ENCODE data around the gene COMT.

Gene COMT

DNA sequence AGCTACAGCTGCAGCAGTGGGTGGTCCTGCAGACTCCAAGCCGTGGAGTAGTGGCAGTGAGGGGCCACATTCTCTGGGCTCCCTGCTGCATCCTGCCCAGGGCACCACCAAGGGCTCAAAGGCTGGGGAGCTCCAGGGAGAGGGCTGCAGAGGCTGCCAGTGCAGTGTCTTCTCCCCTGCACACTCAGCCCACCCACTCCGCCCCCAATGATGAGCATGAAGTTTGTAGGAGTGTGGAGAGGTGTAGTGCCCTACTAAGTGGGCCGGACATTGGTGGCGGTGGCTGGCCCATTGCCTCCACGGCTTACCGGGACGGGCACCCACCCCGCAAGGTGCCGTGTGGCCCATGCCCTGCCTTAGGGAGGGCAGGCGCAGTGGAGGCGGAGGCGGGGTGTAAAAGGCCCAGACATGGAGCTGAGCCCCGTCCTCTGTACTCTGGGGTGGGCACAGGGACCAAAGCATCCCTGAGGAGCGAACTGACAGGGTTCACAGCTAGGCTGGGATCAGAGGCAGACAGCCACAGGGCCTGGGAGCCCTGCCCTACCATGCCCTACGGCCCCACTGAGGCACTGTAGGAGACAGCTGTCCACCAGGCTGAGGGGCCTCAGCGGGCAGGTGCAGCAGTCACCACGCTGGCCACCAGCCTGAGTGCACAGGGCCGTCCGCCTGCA is 56.1 kb downstream of the COMT start:
- DNase-seq: no peak

DNA sequence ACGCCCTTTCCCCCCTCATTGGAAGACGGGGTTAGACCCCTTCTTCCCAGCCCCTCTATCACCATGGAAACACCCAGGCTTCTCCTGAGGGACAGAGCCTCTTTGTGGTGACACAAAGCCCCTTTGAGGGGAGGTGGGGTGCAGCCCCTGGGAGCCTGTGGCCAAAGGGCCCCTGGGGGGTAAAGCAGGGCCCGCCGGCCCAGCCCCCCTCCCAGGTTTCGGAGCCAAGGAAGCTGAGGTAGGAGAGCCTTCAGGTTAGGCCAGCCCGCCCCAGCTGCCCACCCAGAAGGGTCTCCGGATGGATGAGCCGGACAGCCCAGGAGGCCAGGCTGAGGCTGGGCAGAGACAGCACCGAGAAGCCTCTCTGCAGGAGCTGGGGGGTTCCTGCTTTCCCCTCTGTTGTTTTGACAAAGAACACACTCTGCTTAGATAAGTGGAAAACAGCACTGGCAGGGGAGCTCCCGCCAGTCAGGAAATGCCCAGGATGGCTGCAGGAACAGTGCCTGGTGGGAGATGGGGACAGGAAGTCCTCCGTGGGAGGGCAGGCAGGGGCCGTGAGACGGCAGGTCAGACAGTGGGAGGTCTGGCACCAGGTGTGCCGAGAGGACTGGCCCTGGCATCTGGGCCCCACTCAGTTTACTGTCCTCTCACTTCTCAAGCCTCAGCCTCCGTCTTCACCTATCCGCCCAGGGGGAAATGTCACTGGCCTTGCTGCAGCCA is 56.8 kb downstream of the COMT start:
- no peak for DNase-seq

DNA sequence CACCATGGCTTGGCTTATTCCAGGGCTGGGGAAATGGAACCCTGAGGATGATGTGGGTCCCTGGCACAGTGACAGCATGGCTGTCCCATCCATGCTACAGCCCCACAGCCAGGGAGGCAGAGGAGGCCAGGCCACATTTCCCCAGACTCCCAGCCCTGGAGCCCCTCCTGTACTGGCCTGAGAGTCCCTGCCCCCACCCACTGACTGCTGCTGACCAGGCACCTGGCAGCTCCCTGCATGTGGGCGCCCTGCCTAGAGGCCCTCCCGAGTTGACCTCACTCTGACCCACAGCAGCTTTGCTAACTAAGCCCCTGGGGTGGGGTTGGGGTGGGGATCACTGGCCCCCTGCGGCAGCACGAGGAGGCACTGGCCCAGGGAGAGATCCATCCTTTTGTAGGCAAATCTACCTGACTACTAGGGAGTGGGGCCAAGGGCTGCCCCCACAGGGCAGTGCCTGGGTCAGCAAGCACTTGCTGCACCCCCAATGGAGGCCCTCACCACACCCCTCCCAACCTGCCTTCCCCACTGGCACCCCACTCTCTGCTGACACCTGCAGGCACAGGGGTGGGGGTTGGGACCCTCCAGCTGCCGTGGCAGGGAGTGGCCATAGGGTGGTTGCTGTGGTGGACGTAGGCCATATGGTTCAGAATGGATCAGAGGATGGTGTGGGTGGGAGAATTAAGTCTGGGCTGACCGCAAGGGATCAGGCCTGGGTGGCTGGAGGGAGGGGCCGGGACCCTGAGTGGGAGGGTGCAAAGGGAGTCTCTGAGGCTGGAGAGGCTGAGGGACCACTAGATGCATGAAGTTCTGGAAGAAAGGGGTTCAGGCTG is 57.6 kb downstream of the COMT start:
- no peak for DNase-seq

DNA sequence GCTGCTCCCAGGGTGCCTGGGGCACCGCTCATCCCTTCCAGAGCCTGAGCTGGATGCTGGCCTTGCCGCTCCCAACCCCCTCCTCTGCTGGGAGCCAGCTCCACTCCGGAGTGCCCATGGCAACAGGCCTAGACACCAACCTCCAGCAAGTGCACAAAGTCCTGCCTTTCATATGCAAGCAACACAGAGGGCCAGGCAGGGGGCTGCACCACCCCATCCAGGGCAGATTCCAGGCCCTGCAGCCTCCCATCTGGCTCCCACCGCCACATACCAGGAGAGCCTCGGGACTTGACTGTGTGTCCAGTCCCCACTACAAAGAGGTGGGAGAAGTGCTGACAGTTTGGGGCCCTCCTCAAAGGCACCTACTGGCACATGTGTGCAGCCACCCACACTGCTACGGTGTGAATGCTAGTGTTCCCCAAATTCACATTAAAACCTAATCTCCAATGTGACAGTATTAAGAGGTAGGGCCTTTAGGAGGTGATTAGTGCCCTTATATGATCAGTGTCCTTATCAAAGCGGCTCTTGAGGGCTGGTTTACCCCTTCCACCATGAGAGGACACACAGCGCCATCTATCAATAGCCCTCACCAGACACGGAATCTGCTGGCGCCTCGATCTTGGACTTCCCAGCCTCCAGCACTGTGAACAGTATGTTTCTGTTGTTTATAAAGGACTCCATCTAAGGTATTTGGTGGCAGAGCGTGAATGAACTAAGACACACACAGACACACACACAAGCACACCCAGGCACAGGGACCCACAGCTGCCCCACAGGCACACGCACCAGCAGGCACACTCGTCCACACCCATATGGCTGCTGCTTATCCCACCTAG is 58.9 kb downstream of the COMT start:
- no peak for DNase-seq

DNA sequence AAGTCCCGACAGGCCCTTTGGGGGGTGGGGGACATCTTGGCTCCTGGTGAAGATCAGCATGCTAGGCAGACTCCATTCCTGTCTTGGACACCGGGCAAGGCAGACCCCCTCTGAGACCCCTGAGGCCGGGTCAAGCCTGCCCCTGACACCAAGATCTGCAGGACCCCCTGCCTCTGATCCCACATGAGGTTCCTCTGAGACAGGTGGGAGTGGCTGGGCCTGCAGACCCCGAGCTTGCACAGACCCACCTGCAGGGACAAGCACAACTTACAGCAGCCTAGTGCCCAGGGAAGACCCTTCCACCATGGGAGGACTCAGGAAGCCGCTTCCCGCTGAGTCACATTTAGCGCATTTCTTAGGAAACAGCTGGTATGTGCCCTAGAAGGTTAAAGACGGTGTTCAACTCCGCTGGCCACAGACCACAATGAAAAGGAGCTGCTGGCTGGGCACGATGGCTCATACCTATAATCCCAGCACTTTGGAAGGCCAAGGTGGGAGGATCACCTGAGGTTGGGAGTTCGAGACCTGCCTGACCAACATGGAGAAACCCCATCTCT is 59.6 kb downstream of the COMT start:
- DNase-seq: no peak

DNA sequence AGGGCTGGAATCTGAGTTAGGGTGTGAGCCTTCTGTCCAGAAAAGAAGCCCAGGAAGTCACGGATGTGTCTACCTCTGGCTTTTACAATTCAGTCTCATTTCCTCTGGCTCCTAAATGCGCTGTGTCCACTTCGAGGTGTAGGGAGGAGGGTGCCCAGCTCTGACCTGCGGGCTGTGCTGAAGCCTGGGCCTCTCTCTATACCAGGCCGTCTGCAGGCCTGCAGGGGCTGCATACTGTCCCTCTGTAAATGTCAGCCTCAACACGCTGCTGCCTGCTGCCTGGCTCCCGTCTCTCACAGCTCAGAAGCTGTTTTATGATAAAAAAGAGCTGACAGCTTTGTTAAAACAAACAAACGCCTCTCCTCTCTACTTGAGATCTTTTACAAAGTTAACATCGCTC is 60.6 kb downstream of the COMT start:
- DNase-seq: no peak

DNA sequence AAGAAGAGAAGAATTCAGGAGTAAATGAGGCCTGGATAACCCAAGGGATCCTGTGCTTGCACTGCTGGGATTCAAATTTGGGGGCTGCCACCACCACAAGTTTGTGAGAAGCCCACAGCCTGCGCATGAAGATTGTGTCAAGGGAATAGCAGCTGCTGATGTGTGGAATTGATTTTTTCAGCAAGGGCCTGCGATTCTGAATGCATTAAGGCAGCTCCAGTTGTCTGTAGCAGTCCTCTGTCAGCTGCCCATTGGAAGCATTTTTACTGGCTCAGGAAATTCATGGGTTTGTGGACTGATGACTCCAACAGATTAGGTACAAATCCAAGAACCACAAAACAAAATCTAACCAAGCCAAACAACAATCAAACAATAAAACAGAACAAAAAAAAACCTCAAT is 61.1 kb downstream of the COMT start:
- no peak for DNase-seq

DNA sequence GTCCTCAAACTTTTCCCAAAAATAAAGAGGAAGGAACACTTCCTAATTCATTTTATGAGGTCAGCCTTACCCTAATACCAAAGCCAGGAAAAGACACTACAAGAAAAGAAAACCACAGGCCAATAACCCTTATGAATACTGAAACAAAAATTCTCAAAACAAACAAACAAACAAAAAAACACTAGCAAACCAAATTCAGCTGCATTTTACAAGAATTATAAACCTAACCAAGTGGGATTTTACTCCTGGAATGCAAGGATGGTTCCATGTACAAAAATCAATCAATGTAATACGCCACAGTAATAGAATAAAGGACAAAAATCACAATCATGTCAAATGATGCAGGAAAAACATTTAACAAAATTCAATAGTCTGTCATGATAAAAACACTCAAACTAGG is 61.7 kb downstream of the COMT start:
- DNase-seq: no peak

DNA sequence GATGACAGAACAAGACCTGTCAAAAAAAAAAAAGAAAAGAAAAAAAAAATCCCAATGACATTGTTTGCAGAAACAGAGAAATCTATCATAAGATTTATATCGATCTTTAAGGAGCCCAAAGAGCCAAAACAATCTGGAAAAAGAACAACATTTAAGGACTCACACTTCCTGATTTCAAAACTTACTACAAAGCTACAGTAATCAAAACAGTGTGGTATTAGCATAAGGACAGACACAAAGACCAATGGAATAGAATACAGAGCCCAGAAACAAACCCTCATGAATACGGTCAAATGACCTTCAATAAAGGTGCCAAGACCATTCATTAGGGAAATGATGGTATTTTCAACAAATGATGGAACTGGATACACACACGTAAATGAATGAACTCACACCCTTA is 62.9 kb downstream of the COMT start:
- no peak for DNase-seq

DNA sequence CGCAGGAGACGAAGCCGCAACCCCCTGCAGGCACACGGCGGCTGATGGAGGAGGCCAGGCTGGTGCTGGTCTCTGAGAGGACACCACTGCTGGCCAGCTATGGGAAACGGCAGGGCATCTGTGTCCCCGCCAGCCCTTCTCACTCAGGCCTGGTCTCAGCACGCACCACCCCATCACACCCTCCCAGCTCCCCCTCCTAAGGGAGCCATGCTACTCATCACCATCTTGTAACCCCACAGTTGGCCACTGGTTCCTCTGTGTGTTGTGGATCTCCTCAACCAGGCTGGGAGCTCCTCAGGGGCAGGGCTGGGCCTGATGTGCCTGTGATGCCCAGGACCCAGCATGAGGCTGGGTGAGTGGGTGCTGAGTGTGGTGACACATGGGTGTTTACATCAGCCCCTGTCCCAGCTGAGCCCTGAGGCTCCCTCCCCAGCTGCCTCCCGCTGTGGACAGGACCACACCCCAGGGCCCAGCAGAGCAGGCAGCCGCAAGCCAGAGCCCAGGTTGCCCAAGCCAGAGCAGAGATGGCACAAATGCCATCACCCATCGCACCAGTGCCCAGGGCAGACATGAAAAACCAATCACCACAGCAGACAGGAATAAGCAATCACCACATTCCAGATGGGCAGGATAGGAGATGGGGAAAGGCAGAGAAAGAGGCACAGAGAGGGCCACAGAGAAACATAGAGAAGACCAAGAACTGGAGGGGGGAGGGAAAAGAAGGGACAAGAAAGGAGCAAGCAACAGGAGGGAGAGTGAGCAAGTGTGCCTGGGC is 66.8 kb downstream of the COMT start:
- no peak for DNase-seq

DNA sequence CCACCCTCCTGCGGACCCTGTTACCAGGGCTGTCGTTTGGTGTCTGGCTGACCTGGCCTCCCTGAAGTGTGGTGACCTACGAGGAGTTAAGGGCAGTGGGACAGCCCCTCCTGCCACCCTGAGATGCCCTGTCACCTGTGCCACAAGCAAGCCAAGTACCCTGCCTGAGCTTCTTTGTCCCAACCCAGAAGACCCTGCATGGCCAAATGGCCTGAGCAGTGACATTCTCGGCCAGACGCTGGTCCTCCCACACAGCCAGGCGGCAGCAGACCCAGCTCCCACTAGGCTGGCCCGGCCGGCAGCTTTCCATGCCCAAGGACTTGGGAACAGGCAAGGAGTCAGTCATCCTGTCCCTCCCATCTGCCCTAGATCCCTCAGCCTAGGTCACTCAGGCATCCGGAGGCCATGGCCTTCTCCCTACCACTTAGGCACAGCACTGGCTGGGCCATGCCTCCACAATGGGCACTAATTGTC is 67.5 kb downstream of the COMT start:
- DNase-seq: no peak

DNA sequence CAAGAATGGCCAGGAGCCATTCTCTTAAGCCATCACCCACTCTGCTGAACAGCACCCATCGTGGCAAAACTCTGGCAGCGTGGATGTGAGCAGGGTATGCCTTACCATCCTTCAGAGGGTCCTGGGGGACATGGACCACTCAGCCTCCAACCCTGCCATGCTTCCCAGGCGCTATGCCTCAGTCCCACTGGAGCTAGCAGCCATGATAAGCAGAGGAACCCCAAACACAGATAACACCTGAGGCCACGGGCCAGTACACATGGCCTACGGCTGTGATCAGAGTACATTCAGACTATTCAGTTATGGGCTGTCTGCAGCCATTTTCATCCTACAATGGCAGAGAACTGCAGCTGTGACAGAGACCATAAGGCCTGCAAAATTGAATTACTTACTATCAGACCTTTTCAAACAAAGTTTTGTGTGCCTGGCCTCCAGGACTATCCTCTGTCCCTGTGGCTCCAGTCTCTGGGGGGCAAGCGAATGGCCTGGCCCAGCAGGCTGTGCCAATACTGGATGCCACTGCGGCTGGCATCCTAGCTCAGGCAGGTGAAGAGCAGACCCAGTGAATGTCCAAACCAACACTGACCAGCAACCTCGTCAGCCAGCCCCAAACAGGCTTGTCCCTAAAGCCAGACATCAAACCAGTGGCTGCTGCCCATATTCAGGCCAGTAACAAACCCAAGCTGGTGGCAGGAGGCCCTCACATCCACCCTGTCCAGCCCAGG is 68.2 kb downstream of the COMT start:
- DNase-seq: no peak

DNA sequence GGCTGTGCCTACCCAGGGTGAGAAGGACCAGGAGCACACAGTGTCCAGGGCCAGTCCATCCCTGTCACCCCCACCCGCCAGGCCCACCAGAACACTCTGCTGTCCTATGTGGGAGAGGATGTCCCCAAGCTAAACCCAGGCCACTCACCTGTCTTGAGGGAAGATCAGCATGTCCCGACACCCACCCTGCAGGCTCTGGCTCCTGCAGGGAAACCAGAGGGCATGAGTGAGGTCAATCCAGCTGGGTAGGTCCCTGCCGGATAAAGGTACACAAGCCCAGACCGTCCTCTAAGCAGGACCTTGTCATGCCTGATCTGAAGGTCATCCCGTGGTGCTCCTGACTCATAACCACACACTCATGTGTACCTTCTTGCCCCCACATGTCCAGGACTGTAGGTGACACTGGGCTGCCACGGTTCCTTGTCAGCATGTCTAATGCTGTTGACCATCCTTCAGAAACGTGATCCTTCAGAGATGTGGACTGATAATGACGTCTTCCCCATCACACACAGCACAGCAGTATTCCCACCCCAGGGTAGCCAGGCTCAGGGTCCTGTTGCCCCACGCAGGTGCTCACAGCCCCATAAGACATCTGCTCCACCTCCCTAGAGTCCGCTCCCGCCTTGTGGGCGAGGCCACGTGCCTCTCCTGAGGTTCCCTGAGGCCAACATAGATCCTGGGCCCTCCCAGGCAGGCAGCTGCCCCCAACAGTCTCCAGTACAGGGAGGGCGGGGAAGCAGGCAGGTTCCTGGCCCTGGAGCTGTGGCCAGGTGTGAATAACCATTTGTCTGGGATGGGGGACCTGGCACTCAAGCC is 68.9 kb downstream of the COMT start:
- DNase-seq: no peak

DNA sequence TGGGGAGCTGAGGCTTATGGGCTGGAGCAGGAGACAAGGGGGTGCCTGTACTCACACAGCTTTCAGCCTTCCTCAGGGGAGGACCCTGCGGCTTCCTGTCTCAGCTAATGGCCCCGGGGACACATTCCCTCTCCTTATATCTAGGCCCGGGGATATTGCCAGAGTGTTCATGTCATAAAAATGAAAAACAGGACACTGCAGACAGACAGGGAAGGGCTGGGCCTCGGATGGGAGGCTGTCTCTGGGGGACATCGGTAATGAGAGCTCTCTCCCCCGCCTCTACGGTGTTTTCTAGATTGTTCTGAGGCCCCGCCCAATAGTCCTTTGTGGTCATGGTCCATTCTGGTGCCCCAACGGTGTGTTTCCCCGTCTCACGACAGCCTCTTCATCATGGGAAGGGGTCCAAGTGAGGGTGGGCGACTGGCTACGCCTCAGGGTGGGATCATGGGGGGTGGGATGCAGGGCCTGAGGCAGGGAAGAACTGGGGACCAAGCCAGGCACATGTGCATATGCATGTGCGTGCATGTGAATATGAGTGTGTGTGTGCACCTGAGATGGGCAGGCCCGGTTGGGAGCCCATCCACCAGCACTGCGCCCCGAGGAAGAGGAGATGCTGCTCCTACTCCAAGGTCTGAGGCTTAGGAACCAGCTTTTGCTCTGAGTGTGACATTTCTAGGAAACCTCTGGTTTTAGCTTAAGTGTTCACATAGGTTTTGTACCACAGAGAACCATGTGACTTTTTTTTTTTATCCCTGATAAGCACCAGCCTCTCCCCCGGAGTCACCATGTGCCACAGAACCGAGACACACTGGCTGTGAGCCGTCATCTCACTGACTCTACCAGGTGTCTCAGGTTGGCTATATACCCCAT is 69.8 kb downstream of the COMT start:
- DNase-seq: no peak

DNA sequence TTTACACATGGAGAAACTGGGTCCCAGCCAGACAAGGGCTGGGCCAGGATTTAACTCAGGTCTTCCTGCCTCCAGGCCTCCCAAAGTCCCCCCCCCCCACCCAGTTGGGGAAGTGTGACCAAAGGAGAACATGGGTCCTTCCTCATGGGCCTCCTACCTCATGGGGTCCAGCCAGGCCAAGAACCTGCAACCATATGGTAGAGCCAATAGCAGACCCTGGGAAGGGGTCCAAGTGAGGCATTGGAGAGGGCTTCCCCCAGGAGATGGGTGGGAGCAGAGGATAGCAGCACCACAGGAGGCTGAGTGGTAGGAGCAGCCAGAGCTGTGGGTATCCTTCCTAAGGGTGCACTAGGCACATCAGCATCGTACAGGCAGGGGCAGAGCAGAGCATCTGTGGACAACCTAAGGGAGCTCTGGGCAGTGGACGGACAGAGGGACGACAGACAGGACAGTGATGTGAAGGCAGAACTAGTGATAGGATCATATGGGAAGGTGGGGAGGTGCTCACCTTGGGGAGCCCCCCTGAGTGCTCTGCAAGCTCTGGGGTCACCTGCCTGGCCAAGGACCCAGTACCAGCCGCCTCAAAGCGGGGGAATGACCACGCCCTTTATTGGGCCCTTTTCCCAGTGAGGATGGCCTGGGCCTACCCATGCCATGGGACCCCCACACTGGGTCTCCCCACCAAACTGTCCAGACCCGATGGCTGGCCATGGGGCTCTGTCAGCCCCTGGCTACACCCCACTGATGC is 70.6 kb downstream of the COMT start:
- no peak for DNase-seq

DNA sequence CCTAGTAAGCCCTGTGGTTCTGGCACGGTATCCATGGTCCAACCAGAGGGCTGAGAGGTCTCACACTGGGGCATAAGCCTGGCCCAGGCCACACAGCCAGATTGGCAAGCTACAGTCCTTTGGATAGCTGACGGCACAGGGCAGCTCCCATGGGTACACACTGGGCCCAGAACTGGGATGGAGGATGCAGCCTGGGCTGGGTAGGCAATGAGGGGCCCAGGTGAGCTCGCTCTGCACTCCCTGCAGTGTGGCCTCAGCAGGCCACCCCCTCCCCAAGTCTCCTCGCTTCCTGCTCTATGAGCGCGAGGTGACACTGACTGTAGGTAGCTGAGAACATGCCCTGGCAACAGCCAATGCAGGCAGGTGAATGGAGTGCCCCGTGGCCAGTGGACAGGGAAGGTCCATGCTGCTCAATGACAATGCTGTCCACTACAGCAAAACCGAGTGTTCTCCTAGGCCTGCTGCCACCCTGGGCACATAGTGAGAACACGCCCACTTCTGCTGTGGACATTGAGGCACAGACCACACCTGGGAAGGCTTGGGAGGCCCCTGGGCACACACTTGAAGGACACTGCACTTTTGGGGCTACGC is 71.3 kb downstream of the COMT start:
- no peak for DNase-seq

DNA sequence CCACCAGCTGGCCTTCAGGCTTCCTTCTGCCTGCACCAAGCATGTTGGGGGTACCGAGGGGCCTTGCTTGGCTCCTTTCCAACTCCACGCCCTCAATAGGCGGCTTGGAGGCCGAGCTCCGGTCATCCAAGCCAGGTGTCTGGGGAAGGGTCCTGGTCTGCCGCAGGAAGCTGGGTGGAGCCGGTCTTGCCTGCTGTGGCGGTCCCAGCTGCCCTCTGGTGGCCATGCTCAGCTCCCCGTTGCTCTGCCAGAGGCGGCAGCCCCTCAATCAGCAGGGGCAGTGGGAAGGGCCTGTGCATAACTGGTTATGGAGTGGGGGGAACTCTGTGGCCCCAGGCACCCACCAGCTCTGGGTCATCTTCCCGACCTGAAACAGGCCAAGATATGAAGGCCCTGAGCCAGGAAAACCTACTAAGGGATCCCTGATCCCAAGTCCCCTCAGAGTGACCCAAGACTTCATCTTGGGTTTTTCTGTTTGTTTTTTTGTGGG is 71.9 kb downstream of the COMT start:
- DNase-seq: no peak
